Measurements from ENCODE around the gene MRPS31.

DNA sequence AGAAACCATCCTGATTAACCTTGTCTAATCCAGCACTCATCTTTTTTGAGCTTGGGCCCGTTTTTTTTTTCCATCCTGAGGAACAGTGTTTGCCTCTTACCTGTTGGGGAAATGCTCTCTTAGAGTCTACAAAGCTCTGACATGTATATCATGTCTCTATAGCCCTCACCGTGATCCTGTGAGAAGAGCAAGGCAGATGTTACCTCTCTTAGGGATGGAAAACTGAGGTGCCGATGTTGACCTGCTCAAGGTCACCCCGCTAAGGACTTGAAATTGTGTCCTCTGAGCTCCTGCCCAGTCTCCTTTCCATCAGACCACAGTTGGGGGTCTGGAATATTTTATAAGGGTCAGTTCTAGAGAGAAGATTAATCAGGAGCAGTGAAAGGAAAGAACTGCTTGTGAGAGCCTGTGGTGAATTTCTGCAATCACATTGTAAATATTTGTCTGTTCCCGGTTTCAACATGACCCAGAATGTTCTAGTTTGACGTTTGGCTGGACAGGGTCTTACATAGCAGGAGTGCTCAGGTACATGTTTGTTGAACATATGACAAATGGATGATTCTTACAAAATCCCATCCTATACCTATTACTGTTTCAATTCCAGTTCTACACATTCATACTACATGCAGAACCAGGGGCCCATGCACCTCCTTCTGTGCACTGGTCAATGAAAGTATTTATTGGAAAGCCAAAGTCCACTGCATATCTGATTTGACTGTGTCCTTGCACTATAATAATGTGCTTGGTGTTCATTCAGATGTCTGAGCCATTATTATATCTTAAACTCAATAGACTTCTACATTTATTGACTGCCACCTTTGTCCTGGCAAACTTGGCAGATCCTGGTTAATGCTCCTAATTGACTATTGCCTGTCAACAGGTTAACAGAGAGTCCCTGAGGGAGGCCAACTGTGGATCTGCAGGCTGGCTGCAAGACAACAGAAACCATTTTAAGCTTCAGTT is 30.5 kb upstream of the MRPS31 start:
- TF ChIP-seq EZH2 (IDR thresholded peaks at IDR 0.05): no peak
- no peak for TF ChIP-seq FOXP2 (optimal IDR thresholded peaks at IDR 0.05; ENCODE audit: control extremely low read depth, extremely low read length, insufficient read depth)
- TF ChIP-seq POLR2AphosphoS5 (IDR thresholded peaks at IDR 0.05; ENCODE audit: borderline replicate concordance, low read depth, low read length): no peak

All from SK-N-MC (cell line).